Endothelial cell of umbilical vein (primary cell): ENCODE measurements around the gene MYEOV. TPM values are rescaled to one million over a fixed set of nuclear protein-coding genes. Genes with fewer than 3 reads are reported as not detected.

ENCODE experiments used
- BruUV-seq: library from RNA; stranded (reverse); fragments of 400-500 nt; replicated peaks from 2 replicates; lab custom pipeline; 2021; lab: Mats Ljungman, UMichigan
- CTCF ChIA-PET: fragments of 300-600, 350-600 bp; sonication (Branson Sonifier 250); formaldehyde crosslinking; loops from one replicate; lab custom pipeline; 2021; ENCODE audit warnings: antibody characterized with exemption, inconsistent platforms; lab: Charles Lee
- POLR2A ChIA-PET: fragments of 300-600, 350-600 bp; sonication (Branson Sonifier 250); formaldehyde crosslinking; loops from one replicate; lab custom pipeline; 2021; ENCODE audit warnings: antibody characterized with exemption, inconsistent platforms; lab: Charles Lee
- DNase-seq: peaks from one replicate; pipeline ENCODE4 v3.0.0-alpha.2; 2011; ENCODE audit warnings: low read depth, low spot score
- FAIRE-seq: peaks from 2 replicates; lab custom pipeline; 2011; peaks lifted over from hg19 to GRCh38; lab: Jason Lieb, UNC
- H2AFZ ChIP-seq: 2 replicates; pipeline ENCODE4 v1.6.0; 2012; ENCODE audit warnings: low read depth, low read length, control low read depth, inconsistent platforms
- H3K27ac ChIP-seq: 2 replicates; pipeline ENCODE4 v1.5.1; 2011; ENCODE audit warnings: low read depth, mild to moderate bottlenecking, control low read depth, low read length, moderate library complexity; ENCODE audit not compliant: insufficient read depth
- H3K27me3 ChIP-seq, 2 experiments: 2 replicates each; pipeline versions ENCODE4 v1.6.0 to v1.6.1; 2011; ENCODE audit warnings: low read length in 2 of 2, mixed read lengths in 1 of 2; ENCODE audit not compliant: control insufficient read depth in 2 of 2, insufficient read depth in 2 of 2
- H3K36me3 ChIP-seq, 2 experiments: 2 replicates in 1 of 2; 3 replicates in 1 of 2; pipeline ENCODE4 v1.5.1; 2011; ENCODE audit warnings: low read length in 2 of 2, mild to moderate bottlenecking in 1 of 2, moderate library complexity in 1 of 2; ENCODE audit not compliant: control insufficient read depth in 2 of 2, insufficient read depth in 2 of 2; ENCODE audit errors: extremely low read depth in 1 of 2
- H3K4me1 ChIP-seq: 3 replicates; pipeline ENCODE4 v1.5.1; 2011; ENCODE audit warnings: mild to moderate bottlenecking, low read length; ENCODE audit not compliant: control insufficient read depth, insufficient read depth; ENCODE audit errors: extremely low read depth
- H3K4me2 ChIP-seq: 2 replicates; pipeline ENCODE4 v1.6.1; 2011; ENCODE audit warnings: low read length, control low read depth, mixed read lengths; ENCODE audit not compliant: insufficient read depth
- H3K4me3 ChIP-seq, 3 experiments: fragments of 200-600 bp in 1 of 3; sonication (generic), shearing (Covaris generic) in 1 of 3; replicated peaks in 1 of 3; 2 replicates each; pipeline ENCODE4 v1.5.1; 2011 to 2016; ENCODE audit warnings: control low read depth in 3 of 3, low read length in 3 of 3, mild to moderate bottlenecking in 2 of 3, inconsistent platforms in 1 of 3, low read depth in 1 of 3, moderate library complexity in 1 of 3; ENCODE audit not compliant: insufficient read depth in 1 of 3
- H3K79me2 ChIP-seq: 2 replicates; pipeline ENCODE4 v1.6.0; 2012; ENCODE audit warnings: low read length, inconsistent platforms; ENCODE audit not compliant: control insufficient read depth, insufficient read depth
- H3K9ac ChIP-seq: replicated peaks from 2 replicates; pipeline ENCODE3; 2011; ENCODE audit warnings: low read length, control low read depth; ENCODE audit not compliant: insufficient read depth; ENCODE audit errors: extremely low read depth
- H3K9me1 ChIP-seq: replicated peaks from 3 replicates; pipeline ENCODE4 v1.6.0; 2011; ENCODE audit warnings: mild to moderate bottlenecking, low read length; ENCODE audit not compliant: control insufficient read depth, insufficient read depth; ENCODE audit errors: extremely low read depth
- H3K9me3 ChIP-seq: replicated peaks from 2 replicates; pipeline ENCODE4 v1.5.1; 2012; ENCODE audit warnings: low read length, inconsistent platforms; ENCODE audit not compliant: control insufficient read depth, insufficient read depth
- H4K20me1 ChIP-seq: replicated peaks from 2 replicates; pipeline ENCODE3; 2011; ENCODE audit warnings: mild to moderate bottlenecking, low read length; ENCODE audit not compliant: control insufficient read depth, insufficient read depth; ENCODE audit errors: extremely low read depth
- EZH2 ChIP-seq: IDR thresholded peaks from 2 replicates; pipeline ENCODE4 v1.6.1; 2012; ENCODE audit warnings: borderline replicate concordance, low read depth, mild to moderate bottlenecking, moderate library complexity, low read length, inconsistent platforms; ENCODE audit not compliant: severe bottlenecking
- FOS ChIP-seq: IDR thresholded peaks from 2 replicates; pipeline ENCODE4 v1.6.1; 2011; ENCODE audit warnings: mild to moderate bottlenecking, low read length, moderate library complexity, borderline replicate concordance; ENCODE audit not compliant: insufficient read depth
- GATA2 ChIP-seq: IDR thresholded peaks from 2 replicates; pipeline ENCODE4 v1.7.0; 2011; ENCODE audit warnings: low read depth, mild to moderate bottlenecking, moderate library complexity, mixed read lengths, low read length; ENCODE audit not compliant: insufficient read length, insufficient read depth
- JUN ChIP-seq: IDR thresholded peaks from 2 replicates; pipeline ENCODE4 v1.6.1; 2011; ENCODE audit warnings: borderline replicate concordance, low read depth; ENCODE audit not compliant: insufficient read length, insufficient read depth
- MAX ChIP-seq: IDR thresholded peaks from 2 replicates; pipeline ENCODE4 v1.6.1; 2011; ENCODE audit not compliant: insufficient read depth, insufficient read length
- MYC ChIP-seq: IDR thresholded peaks from one replicate; pipeline ENCODE4 v1.6.1; 2011; ENCODE audit warnings: mild to moderate bottlenecking, low read depth, low read length
- POLR2A ChIP-seq: IDR thresholded peaks from 2 replicates; pipeline ENCODE4 v1.6.1; 2012; ENCODE audit warnings: low read depth, mild to moderate bottlenecking, control low read depth, low read length
- POLR2AphosphoS5 ChIP-seq: IDR thresholded peaks from 2 replicates; pipeline ENCODE4 v1.6.1; 2012; ENCODE audit warnings: low read depth, mild to moderate bottlenecking, control low read depth, low read length, moderate library complexity; ENCODE audit not compliant: insufficient read depth
- dilution Hi-C: fragments of 300-500 bp; cut with MboI; formaldehyde crosslinking; loops from one replicate; pipeline ENCODE4 v1.15.0; 2019; ENCODE audit warnings: low sequenced_read_pairs; ENCODE audit not compliant: extremely low pct_ligation_motif_present
- intact Hi-C: fragments of 100-400 bp; cut with micrococcal nuclease; formaldehyde crosslinking; loops from one replicate; pipeline ENCODE4 v1.10.0; 2022
- polyA plus RNA-seq, 4 experiments: library from polyadenylated mRNA; depleted of rRNA in 3 of 4; stranded (reverse) in 3 of 4; unstranded in 1 of 4; fragments of >200 nt; gene quantifications; 2 replicates each; pipeline versions ENCODE4 v1.2.1 to v1.2.3, GENCODE V29; 2011 to 2012; ENCODE audit warnings: missing spikeins in 1 of 4
- total RNA-seq: library from RNA; stranded (reverse); gene quantifications from 2 replicates; pipeline ENCODE4 v1.2.3, GENCODE V29; 2021
- TF ChIP-seq, protein P1 (sequence below), 2 donors: IDR thresholded peaks; 1 replicate in 1 of 2; 2 replicates in 1 of 2; pipeline ENCODE4 v1.5.1; 2011; ENCODE audit warnings: low read length in 2 of 2, mild to moderate bottlenecking in 2 of 2, moderate library complexity in 2 of 2, control low read depth in 1 of 2, inconsistent platforms in 1 of 2, low read depth in 1 of 2; ENCODE audit not compliant: insufficient read depth in 1 of 2; ENCODE audit errors: extremely low read depth in 1 of 2

Gene MYEOV
- total and polyA plus RNA-seq, 2 donors (not counting 3 experiments of a cell fraction or from before 2014, with no cell fraction given), result 3.8 to 14.4 TPM

DNA sequence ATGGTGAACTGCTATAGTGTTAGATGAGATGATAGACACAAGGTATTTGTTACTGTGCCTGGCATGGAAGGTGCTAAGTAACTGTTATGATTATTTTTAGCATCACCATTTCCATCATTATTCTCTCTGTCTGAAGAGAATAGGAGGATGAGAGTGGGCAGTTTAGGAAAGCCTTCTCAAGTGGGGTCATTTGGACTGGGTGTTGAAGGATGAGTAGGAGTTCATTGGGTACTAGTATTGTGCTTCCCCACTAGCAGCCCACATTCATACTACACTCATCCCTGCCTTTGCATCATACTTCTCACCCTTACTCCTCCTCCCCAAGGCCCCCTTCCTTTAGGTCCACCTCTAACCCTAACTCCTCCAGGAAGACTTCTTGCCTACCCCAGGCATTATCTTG, 20.6 kb downstream of the MYEOV start:
- ChIA-PET POLR2A (no interaction called here), CTCF (no interaction called here)
- no peaks in the 10 kb centered on the region for H4K20me1 ChIP-seq
- FAIRE-seq, result no peak
- no peaks in the 10 kb centered on the region for H3K9me3 ChIP-seq
- H3K9ac ChIP-seq, result no peak overlapping the region
- dilution Hi-C loops (no loop called here), intact Hi-C loops (no loop called here)
- H2AFZ ChIP-seq, result no peak overlapping the region
- no peak overlapping the region for H3K4me2 ChIP-seq
- H3K79me2 ChIP-seq, result no peaks in the 10 kb centered on the region
- no peak overlapping the region for H3K4me3 ChIP-seq
- BruUV-seq, result no TSS peak
- H3K9me1 ChIP-seq, result no peaks in the 10 kb centered on the region
- no peak overlapping the region for H3K27ac ChIP-seq
- TF ChIP-seq MAX (no peak), POLR2AphosphoS5 (no peak), GATA2 (no peak), EZH2 (no peak), POLR2A (no peak), MYC (no peak), FOS (no peak), JUN (no peak)
- TF ChIP-seq, protein P1, sequence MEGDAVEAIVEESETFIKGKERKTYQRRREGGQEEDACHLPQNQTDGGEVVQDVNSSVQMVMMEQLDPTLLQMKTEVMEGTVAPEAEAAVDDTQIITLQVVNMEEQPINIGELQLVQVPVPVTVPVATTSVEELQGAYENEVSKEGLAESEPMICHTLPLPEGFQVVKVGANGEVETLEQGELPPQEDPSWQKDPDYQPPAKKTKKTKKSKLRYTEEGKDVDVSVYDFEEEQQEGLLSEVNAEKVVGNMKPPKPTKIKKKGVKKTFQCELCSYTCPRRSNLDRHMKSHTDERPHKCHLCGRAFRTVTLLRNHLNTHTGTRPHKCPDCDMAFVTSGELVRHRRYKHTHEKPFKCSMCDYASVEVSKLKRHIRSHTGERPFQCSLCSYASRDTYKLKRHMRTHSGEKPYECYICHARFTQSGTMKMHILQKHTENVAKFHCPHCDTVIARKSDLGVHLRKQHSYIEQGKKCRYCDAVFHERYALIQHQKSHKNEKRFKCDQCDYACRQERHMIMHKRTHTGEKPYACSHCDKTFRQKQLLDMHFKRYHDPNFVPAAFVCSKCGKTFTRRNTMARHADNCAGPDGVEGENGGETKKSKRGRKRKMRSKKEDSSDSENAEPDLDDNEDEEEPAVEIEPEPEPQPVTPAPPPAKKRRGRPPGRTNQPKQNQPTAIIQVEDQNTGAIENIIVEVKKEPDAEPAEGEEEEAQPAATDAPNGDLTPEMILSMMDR (IDR thresholded peaks at IDR 0.05; ENCODE audit: extremely low read depth in 1 of 2, insufficient read depth in 1 of 2, low read depth in 1 of 2, low read length in 2 of 2), result no peak
- peaks cover 44% of the 10 kb centered on the region for H3K4me1 ChIP-seq
- DNase-seq, result no peak
- H3K27me3 ChIP-seq, result no peaks in the 10 kb centered on the region
- no peaks in the 10 kb centered on the region for H3K36me3 ChIP-seq
